Immature natural killer cell (primary cell): ENCODE measurements around the gene PIEZO2. TPM values are rescaled to one million over a fixed set of nuclear protein-coding genes. Genes with fewer than 3 reads are reported as not detected.

Experiments used
- DNase-seq, 3 donors: peaks; one replicate each; pipeline ENCODE4 v3.0.0; 2022; ENCODE audit warnings: mixed read lengths in 1 of 3
- H3K27ac Mint-ChIP-seq, 6 donors: one replicate each; pipeline ENCODE4 v1.8.0; 2020; ENCODE audit warnings: mixed read lengths in 6 of 6, mild to moderate bottlenecking in 5 of 6, inconsistent platforms in 4 of 6, moderate library complexity in 3 of 6
- H3K27me3 Mint-ChIP-seq, 3 donors: one replicate each; pipeline ENCODE4 v1.8.0; 2020 to 2021; ENCODE audit warnings: low read depth in 3 of 3, mild to moderate bottlenecking in 3 of 3, mixed read lengths in 3 of 3, moderate library complexity in 3 of 3, inconsistent platforms in 1 of 3
- H3K36me3 Mint-ChIP-seq, 3 donors: one replicate each; pipeline ENCODE4 v1.8.0; 2020; ENCODE audit warnings: mixed read lengths in 3 of 3, inconsistent platforms in 2 of 3, mild to moderate bottlenecking in 2 of 3
- H3K4me1 Mint-ChIP-seq, 2 donors: one replicate each; pipeline ENCODE4 v1.8.0; 2020; ENCODE audit warnings: inconsistent platforms in 2 of 2, mild to moderate bottlenecking in 2 of 2, mixed read lengths in 2 of 2, moderate library complexity in 1 of 2
- H3K4me3 Mint-ChIP-seq, 5 donors: one replicate each; pipeline ENCODE4 v1.8.0; 2020; ENCODE audit warnings: mild to moderate bottlenecking in 5 of 5, mixed read lengths in 5 of 5, inconsistent platforms in 3 of 5, moderate library complexity in 3 of 5
- H3K9me3 Mint-ChIP-seq, 6 donors: one replicate each; pipeline ENCODE4 v1.8.0; 2020; ENCODE audit warnings: mild to moderate bottlenecking in 6 of 6, mixed read lengths in 6 of 6, inconsistent platforms in 4 of 6, moderate library complexity in 3 of 6
- polyA plus RNA-seq, 3 donors: library from polyadenylated mRNA; unstranded; fragments of 300-500 nt; fragmentation: Illumina TruSeq; gene quantifications; one replicate each; pipeline ENCODE4 v1.2.3, GENCODE V29; 2021

PIEZO2 gene
- polyA plus RNA-seq, 3 donors from 2014 or later, result not detected

- H3K4me1 Mint-ChIP-seq, result no peaks in the 10 kb centered on the region
- DNase-seq, result no peak
- H3K36me3 Mint-ChIP-seq, result no peaks in the 10 kb centered on the region
- H3K27ac Mint-ChIP-seq, result no peak overlapping the region
- no peak overlapping the region for H3K4me3 Mint-ChIP-seq
- H3K9me3 Mint-ChIP-seq, result peaks cover 0 to 4% (median 0%) of the 10 kb centered on the region in 6 donors
- peaks cover 0 to 2% (median 2%) of the 10 kb centered on the region in 3 donors for H3K27me3 Mint-ChIP-seq
Observed at GRCh38 chr18:10690035-10690329, 459.4 kb downstream of the PIEZO2 start.

GRCh38 chr18:10689236-10690034, 459.9 kb downstream of the PIEZO2 start:
- Mint-ChIP-seq H3K27me3 (peaks cover 0 to 2% (median 2%) of the 10 kb centered on the region in 3 donors), H3K4me1 (no peaks in the 10 kb centered on the region), H3K4me3 (no peak overlapping the region), H3K36me3 (no peaks in the 10 kb centered on the region), H3K27ac (no peak overlapping the region), H3K9me3 (peaks cover 0 to 4% (median 0%) of the 10 kb centered on the region in 6 donors)
- DNase-seq, result no peak

- Mint-ChIP-seq H3K27ac (no peak overlapping the region), H3K27me3 (peaks cover 0 to 2% (median 2%) of the 10 kb centered on the region in 3 donors), H3K4me1 (no peaks in the 10 kb centered on the region), H3K9me3 (peaks cover 0 to 4% (median 0%) of the 10 kb centered on the region in 6 donors), H3K4me3 (no peak overlapping the region), H3K36me3 (no peaks in the 10 kb centered on the region)
- DNase-seq, result no peak
Observed at GRCh38 chr18:10688766-10689165, 460.6 kb downstream of the PIEZO2 start.

GRCh38 chr18:10687161-10687925, 462.0 kb downstream of the PIEZO2 start:
- DNase-seq, result no peak
- no peaks in the 10 kb centered on the region for H3K36me3 Mint-ChIP-seq
- H3K27me3 Mint-ChIP-seq, result peaks cover 0 to 2% (median 2%) of the 10 kb centered on the region in 3 donors
- no peaks in the 10 kb centered on the region for H3K4me1 Mint-ChIP-seq
- H3K27ac Mint-ChIP-seq, result no peak overlapping the region
- peaks cover 0 to 4% (median 0%) of the 10 kb centered on the region in 6 donors for H3K9me3 Mint-ChIP-seq
- no peak overlapping the region for H3K4me3 Mint-ChIP-seq

- no peak for DNase-seq
- Mint-ChIP-seq H3K27me3 (peaks cover 0 to 8% (median 2%) of the 10 kb centered on the region in 3 donors), H3K4me3 (no peak overlapping the region), H3K9me3 (peaks cover 0 to 4% (median 0%) of the 10 kb centered on the region in 6 donors), H3K4me1 (no peaks in the 10 kb centered on the region), H3K27ac (no peak overlapping the region), H3K36me3 (no peaks in the 10 kb centered on the region)
Observed at GRCh38 chr18:10686308-10686707, 463.1 kb downstream of the PIEZO2 start.

GRCh38 chr18:10685484-10685883, 463.9 kb downstream of the PIEZO2 start:
- DNase-seq, result no peak
- H3K27ac Mint-ChIP-seq, result no peak overlapping the region
- peaks cover 0 to 4% (median 0%) of the 10 kb centered on the region in 6 donors for H3K9me3 Mint-ChIP-seq
- no peak overlapping the region for H3K4me3 Mint-ChIP-seq
- H3K36me3 Mint-ChIP-seq, result no peaks in the 10 kb centered on the region
- peaks cover 0 to 8% (median 2%) of the 10 kb centered on the region in 3 donors for H3K27me3 Mint-ChIP-seq
- H3K4me1 Mint-ChIP-seq, result no peaks in the 10 kb centered on the region

- no peak overlapping the region for H3K27ac Mint-ChIP-seq
- no peak overlapping the region for H3K4me3 Mint-ChIP-seq
- H3K4me1 Mint-ChIP-seq, result no peaks in the 10 kb centered on the region
- no peak for DNase-seq
- peaks cover 0 to 6% (median 0%) of the 10 kb centered on the region in 3 donors for H3K27me3 Mint-ChIP-seq
- peaks cover 0 to 4% (median 0%) of the 10 kb centered on the region in 6 donors for H3K9me3 Mint-ChIP-seq
- no peaks in the 10 kb centered on the region for H3K36me3 Mint-ChIP-seq
Observed at GRCh38 chr18:10682368-10682714, 467.0 kb downstream of the PIEZO2 start.

GRCh38 chr18:10681581-10682367, 467.6 kb downstream of the PIEZO2 start:
- no peaks in the 10 kb centered on the region for H3K36me3 Mint-ChIP-seq
- H3K9me3 Mint-ChIP-seq, result peaks cover 0 to 4% (median 0%) of the 10 kb centered on the region in 6 donors
- H3K27me3 Mint-ChIP-seq, result peaks cover 0 to 6% (median 0%) of the 10 kb centered on the region in 3 donors
- H3K4me1 Mint-ChIP-seq, result no peaks in the 10 kb centered on the region
- DNase-seq, result no peak
- H3K4me3 Mint-ChIP-seq, result no peak overlapping the region
- H3K27ac Mint-ChIP-seq, result no peak overlapping the region

- Mint-ChIP-seq H3K4me1 (no peaks in the 10 kb centered on the region), H3K27me3 (peaks cover 0 to 6% (median 5%) of the 10 kb centered on the region in 3 donors)
Observed at GRCh38 chr18:10680271-10680596, 469.1 kb downstream of the PIEZO2 start.

GRCh38 chr18:10679557-10680270, 469.7 kb downstream of the PIEZO2 start:
- Mint-ChIP-seq H3K4me1 (no peaks in the 10 kb centered on the region), H3K27me3 (peaks cover 0 to 6% (median 5%) of the 10 kb centered on the region in 3 donors), H3K27ac (no peak overlapping the region), H3K4me3 (no peak overlapping the region), H3K36me3 (no peaks in the 10 kb centered on the region), H3K9me3 (no peaks in the 10 kb centered on the region)
- no peak for DNase-seq

More at GRCh38 chr18:10680271-10680596, 469.1 kb downstream of the PIEZO2 start:
- Mint-ChIP-seq H3K9me3 (no peaks in the 10 kb centered on the region), H3K27ac (no peak overlapping the region), H3K4me3 (no peak overlapping the region), H3K36me3 (no peaks in the 10 kb centered on the region)
- no peak for DNase-seq

GRCh38 chr18:10671441-10671840, 477.9 kb downstream of the PIEZO2 start:
- Mint-ChIP-seq H3K4me1 (no peaks in the 10 kb centered on the region), H3K4me3 (no peak overlapping the region), H3K9me3 (peaks cover 0 to 2% (median 0%) of the 10 kb centered on the region in 6 donors), H3K36me3 (no peaks in the 10 kb centered on the region), H3K27me3 (peaks cover 0 to 4% (median 0%) of the 10 kb centered on the region in 3 donors), H3K27ac (no peak overlapping the region)
- DNase-seq, result no peak

GRCh38 chr18:10670856-10671255, 478.5 kb downstream of the PIEZO2 start:
- peaks cover 0 to under 1% (median 0%) of the 10 kb centered on the region in 3 donors for H3K27me3 Mint-ChIP-seq
- H3K36me3 Mint-ChIP-seq, result no peaks in the 10 kb centered on the region
- H3K4me1 Mint-ChIP-seq, result no peaks in the 10 kb centered on the region
- no peak for DNase-seq
- H3K27ac Mint-ChIP-seq, result no peak overlapping the region
- H3K4me3 Mint-ChIP-seq, result no peak overlapping the region
- peaks cover 0 to 2% (median 0%) of the 10 kb centered on the region in 6 donors for H3K9me3 Mint-ChIP-seq

- H3K4me1 Mint-ChIP-seq, result no peaks in the 10 kb centered on the region
Observed at GRCh38 chr18:10669441-10670100, 479.8 kb downstream of the PIEZO2 start.

More at GRCh38 chr18:10669441-10670100, 479.8 kb downstream of the PIEZO2 start:
- Mint-ChIP-seq H3K36me3 (no peaks in the 10 kb centered on the region), H3K27ac (no peak overlapping the region), H3K27me3 (no peaks in the 10 kb centered on the region), H3K4me3 (no peak overlapping the region), H3K9me3 (peaks cover 0 to 2% (median 0%) of the 10 kb centered on the region in 6 donors)
- DNase-seq, result no peak
